ENCODE measurements around the gene RNASE1.

DNA sequence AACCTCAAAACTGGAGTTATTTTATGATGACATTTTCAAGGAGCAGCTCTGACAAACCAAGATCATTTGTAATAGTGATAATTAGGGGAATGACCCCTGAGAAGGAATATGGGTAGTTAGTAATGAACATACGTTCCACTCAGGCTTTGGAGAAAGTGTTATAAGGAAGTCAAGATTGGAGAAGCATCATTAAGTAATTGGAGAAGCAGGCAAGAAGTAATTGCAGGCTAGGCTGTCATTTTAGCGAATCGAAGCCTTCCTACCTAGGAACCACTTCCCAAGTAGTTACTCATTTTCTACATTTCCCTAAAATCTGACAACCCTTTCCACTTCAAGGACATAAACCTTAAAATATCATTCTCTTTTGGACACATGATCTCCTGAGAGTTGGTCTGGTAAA is 33.2 kb downstream of the RNASE1 start:
- TF ChIP-seq, protein P1, sequence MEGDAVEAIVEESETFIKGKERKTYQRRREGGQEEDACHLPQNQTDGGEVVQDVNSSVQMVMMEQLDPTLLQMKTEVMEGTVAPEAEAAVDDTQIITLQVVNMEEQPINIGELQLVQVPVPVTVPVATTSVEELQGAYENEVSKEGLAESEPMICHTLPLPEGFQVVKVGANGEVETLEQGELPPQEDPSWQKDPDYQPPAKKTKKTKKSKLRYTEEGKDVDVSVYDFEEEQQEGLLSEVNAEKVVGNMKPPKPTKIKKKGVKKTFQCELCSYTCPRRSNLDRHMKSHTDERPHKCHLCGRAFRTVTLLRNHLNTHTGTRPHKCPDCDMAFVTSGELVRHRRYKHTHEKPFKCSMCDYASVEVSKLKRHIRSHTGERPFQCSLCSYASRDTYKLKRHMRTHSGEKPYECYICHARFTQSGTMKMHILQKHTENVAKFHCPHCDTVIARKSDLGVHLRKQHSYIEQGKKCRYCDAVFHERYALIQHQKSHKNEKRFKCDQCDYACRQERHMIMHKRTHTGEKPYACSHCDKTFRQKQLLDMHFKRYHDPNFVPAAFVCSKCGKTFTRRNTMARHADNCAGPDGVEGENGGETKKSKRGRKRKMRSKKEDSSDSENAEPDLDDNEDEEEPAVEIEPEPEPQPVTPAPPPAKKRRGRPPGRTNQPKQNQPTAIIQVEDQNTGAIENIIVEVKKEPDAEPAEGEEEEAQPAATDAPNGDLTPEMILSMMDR (IDR thresholded peaks at IDR 0.05), result no peak
- no peak for TF ChIP-seq POLR2A (IDR thresholded peaks at IDR 0.05)

Measured in uterus (tissue), 2 donors.